VCaP (cell line): Measurements from ENCODE around the gene SCAMP4.

Source experiments
- H3K27ac ChIP-seq: fragments of 450-650 bp; 2 replicates; pipeline ENCODE4 v1.5.1; 2017
- TF ChIP-seq, protein P1 (sequence below): fragments of 450-650 bp; conservative IDR thresholded peaks from 2 replicates; pipeline ENCODE4 v1.5.1; 2017; ENCODE audit warnings: mild to moderate bottlenecking, moderate library complexity

The SCAMP4 gene

DNA sequence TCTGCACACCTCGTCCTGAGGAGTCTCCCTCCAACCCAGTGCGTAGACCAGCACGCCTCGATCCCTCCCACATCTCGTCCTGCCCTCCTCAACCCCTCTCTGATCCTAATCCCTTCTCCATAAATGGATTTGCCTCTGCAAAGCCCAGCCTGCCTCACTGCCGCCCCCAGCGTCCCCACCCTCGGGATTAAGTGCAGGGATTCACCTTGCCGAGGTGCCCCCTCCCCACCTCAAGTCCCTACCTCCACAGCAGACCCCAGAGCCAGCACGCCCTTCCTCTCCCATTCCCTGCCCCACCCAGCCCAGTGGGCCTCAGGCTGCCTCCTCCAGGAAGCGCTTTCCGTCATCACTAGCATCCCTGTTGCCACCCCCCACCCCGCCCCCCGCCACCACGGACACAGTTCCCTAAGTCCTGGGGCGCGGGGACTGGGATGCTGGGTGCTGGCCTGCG is 45.8 kb upstream of the SCAMP4 start:
- TF ChIP-seq, protein P1, sequence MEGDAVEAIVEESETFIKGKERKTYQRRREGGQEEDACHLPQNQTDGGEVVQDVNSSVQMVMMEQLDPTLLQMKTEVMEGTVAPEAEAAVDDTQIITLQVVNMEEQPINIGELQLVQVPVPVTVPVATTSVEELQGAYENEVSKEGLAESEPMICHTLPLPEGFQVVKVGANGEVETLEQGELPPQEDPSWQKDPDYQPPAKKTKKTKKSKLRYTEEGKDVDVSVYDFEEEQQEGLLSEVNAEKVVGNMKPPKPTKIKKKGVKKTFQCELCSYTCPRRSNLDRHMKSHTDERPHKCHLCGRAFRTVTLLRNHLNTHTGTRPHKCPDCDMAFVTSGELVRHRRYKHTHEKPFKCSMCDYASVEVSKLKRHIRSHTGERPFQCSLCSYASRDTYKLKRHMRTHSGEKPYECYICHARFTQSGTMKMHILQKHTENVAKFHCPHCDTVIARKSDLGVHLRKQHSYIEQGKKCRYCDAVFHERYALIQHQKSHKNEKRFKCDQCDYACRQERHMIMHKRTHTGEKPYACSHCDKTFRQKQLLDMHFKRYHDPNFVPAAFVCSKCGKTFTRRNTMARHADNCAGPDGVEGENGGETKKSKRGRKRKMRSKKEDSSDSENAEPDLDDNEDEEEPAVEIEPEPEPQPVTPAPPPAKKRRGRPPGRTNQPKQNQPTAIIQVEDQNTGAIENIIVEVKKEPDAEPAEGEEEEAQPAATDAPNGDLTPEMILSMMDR, result no peak
- H3K27ac ChIP-seq, result no peak overlapping the region

DNA sequence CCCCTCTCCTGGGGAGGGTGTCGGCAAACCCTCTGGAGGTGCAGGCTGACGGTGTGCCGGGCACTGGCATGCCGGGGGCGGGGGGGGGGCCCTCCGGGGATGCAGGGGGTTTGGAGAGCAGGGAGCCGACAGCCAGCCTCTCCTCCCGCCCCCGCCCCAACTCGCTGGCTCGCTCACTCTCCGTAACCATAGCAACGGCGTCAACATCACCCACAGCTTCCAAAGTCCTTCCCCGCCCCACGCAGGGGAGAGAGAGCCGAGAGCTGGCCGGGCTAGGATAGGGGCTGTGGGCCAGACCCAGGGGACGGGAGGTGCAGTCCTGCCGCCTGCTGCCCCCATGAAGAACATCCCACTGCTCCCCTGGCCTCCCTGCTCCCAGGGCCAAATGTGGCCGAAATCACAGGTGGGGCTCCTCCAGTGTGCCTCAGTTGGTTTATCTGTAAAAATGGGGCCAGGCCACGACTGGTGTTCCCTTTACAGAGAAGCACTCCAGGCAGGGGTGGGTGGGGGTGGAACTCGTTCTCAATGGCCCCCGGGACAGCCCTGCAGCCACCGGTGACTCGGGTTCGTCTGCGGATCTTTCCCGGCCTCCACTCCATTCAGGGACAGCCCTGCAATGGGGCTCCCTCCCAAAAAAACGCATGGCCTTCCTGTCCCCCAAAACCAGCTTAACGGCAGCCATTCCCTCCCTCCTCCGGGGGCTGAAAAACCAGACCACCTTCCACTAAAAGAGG is 45.0 kb upstream of the SCAMP4 start:
- peak overlapping the region; percentile 96; the same call in 1 of the 2 replicates for H3K27ac ChIP-seq
- TF ChIP-seq, protein P1, result no peak

DNA sequence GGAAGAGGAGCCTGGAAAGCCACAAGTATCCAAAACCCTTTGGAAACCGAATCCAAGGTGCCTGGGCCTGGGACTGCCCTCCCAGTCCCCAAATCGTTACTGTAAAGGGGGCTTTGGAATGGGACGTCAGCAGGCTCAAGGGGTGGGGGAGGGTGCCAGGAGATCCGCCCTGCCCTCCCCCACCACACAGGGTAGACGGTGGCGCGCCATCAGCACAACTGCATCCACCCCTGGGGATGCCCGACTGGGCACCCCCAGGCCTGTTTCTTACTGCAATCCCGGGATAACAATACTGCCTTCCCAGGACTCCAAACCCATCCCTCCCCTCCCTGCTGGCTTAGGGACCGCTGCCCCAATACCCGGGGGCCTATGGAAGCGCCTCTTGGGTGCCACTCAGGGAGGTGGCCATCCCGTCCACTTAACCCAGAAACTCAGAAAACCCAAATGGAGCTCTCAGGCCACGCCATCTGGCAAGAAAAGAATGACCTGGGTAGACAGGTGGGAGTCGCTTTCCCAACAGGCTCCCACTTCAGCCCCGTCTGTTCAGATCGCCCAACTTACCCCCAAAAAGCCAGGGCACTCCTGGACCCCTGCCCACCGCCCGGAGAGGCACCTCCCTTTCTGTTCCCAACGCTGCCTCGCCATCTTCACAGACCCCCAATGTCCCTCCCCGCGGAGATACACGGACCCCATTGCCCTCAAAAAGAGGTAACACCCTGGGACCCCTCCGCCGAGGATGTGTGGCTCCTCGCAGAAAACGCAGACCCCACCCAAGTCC is 44.2 kb upstream of the SCAMP4 start:
- TF ChIP-seq, protein P1, result no peak
- peak overlapping the region; percentile 96 for H3K27ac ChIP-seq

DNA sequence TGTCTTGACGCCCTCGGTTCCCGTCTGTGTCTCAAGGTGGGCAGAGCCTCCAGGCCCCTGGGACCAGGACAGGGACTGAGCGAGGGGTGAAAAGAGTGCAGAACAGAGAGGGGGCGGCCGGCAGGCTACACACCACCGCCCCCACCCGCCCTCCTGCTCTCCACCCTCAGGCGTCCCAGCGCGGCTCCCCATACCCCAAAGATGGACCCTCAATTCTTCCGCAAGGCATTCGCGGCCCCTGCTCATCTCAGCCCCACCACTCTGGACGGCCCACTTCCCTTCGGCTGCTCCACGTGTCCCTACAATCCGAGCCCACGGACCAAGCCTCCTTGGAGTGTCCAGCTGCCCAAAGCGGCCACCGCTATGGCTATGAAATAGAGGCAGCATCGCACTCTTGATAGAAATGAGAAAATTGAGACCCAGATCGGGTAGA is 43.6 kb upstream of the SCAMP4 start:
- TF ChIP-seq, protein P1, result no peak
- peak overlapping the region; percentile 96 for H3K27ac ChIP-seq

DNA sequence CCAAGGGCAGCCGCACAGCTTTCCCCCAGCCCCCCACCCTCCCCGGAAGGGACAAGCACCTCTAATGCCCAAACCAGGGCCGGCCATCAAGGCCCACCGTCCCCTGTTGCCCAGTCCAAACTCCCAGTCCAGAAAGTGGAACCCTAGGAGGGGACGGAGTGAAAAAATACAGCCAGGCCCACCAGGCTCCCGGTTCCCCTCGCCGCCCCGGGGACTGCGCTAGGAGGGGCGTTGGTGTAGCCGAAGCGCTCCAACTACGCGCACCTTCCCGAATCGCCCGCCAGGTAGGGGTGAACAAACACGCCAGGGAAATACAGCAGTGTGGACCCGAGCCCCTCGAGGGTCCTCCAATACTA is 43.2 kb upstream of the SCAMP4 start:
- TF ChIP-seq, protein P1, result no peak
- peak overlapping the region; percentile 96 for H3K27ac ChIP-seq

DNA sequence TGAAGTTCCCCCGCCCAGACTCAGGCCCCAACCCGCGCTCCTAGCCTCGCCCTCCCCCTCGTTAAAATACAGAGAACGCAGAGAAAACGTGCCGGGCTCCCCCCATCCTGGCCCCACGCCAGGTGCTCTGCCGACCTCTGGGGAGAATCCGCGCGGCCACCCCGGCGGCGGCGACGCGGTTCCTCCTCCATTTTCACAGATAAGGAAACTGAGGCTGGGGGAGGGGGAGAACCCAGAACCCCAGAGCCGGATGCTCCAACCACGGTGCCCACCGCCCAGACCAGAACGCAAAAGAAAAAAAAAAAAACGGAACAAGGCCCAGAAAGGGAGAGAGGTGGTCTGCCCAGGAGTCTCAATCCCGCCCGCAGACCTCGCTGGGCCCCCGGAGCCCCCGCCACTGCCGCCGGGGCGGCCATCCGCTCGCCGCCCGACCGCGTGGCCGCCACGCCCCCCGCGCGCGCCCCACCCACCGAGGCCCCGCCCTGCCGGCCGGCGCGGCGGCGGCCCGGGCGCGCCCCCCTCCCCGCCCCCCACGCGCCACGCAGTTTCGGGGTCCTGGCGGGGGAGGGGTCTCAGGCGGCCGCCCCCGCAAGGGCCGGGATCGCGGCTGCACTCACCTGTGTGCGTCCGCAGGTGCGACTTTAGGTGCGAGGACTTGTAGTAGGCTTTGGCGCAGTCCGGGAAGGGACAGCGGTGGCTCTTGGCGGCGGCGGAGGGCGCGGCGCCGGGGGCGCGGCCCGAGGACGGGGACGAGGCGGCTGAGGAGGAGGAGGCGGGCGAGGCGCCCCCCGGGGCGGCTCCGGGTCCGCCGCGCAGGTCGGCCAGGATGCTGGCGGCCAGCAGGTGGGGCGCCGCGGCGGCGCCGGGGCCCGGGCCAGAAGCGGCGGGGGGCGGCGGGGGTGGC is 42.5 kb upstream of the SCAMP4 start:
- TF ChIP-seq, protein P1, result no peak
- H3K27ac ChIP-seq, result peak overlapping the region; percentile 96

DNA sequence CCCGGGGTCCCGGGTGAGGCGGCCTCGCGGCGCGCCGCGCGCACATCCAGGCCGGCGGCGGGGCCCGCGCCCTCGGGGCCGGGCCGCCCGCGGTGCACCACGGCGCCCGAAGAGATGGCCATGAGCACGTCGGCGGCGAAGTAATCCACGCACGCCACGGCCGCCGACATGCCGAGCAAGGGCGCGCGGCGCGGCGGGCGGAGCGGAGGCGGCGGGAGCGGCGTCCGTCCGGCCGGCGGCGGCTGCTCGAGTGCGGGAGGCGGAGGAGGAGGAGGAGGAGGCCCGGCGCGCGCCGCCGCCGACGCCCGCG is 41.9 kb upstream of the SCAMP4 start, which contains the start of gene KLF16:
KLF16 (minus strand) TSS at position 252 of the 310 bp plus-strand sequence; CDS start at position 170, 82 bp downstream.
- peak within 1 kb of the TSS; percentile 96 for H3K27ac ChIP-seq
- TF ChIP-seq, protein P1, result no peak
